ENCODE measurements around the gene FTO.

DNA sequence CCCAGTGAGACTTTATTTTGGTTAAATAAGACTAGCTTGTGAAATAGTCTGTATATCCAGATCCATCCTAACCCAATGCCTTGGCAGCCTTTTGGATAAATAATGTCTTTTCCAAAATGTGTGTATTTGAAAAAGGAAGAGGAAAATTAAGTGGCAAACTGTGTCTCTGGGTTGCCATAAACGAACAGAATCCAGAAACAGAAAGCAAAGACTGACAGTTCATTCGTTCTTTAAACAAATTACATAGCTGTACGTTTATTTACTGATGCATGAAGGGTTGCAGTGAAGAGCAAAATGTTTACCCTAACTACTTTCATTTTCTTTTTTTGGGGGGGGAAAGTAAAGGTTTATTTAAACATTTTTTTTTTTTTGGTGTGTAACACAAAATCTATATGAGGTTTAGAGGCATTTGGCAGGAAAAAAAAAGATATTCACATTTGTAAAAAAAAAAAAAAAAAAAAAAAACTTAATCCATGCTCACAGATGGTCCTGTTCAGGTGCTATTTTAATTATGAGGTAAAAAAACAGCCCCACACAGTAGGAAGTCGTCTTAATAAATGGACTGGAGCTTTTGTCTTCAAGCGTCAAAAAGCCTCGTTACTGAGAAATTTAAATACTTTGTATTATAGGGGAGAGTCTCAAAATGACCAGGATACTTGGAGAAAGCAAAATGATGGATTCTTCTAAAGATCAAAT is 245.9 kb downstream of the FTO start:
- TF ChIP-seq, protein P1, sequence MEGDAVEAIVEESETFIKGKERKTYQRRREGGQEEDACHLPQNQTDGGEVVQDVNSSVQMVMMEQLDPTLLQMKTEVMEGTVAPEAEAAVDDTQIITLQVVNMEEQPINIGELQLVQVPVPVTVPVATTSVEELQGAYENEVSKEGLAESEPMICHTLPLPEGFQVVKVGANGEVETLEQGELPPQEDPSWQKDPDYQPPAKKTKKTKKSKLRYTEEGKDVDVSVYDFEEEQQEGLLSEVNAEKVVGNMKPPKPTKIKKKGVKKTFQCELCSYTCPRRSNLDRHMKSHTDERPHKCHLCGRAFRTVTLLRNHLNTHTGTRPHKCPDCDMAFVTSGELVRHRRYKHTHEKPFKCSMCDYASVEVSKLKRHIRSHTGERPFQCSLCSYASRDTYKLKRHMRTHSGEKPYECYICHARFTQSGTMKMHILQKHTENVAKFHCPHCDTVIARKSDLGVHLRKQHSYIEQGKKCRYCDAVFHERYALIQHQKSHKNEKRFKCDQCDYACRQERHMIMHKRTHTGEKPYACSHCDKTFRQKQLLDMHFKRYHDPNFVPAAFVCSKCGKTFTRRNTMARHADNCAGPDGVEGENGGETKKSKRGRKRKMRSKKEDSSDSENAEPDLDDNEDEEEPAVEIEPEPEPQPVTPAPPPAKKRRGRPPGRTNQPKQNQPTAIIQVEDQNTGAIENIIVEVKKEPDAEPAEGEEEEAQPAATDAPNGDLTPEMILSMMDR (IDR thresholded peaks at IDR 0.05): no peak
- no peak for TF ChIP-seq POLR2A (IDR thresholded peaks at IDR 0.05)

Measured in adrenal gland (tissue), 5 donors.